Lower leg skin (tissue), 4 donors: Measurements from ENCODE around the gene NBEA. TPM values are rescaled to one million over a fixed set of nuclear protein-coding genes. Genes with fewer than 3 reads are reported as not detected.

Experiments used
- DNase-seq, 2 donors: peaks; one replicate each; pipeline ENCODE4 v3.0.0-alpha.2; 2019; ENCODE audit warnings: low spot score in 2 of 2
- H3K4me3 ChIP-seq: fragments of 200-600 bp; sonication (generic); 2 replicates; pipeline ENCODE4 v1.5.1; 2017; ENCODE audit warnings: mild to moderate bottlenecking, low read depth; ENCODE audit not compliant: poor library complexity, severe bottlenecking
- CTCF ChIP-seq, 3 donors: fragments of 450-650 bp; IDR thresholded peaks; one replicate each; pipeline ENCODE4 v1.5.1; 2016; ENCODE audit warnings: antibody characterized with exemption in 3 of 3, mild to moderate bottlenecking in 3 of 3, moderate library complexity in 2 of 3
- POLR2A ChIP-seq, 2 donors: fragments of 450-650 bp; IDR thresholded peaks; one replicate each; pipeline ENCODE4 v1.6.1; 2016 to 2017; ENCODE audit warnings: antibody characterized with exemption in 2 of 2, mild to moderate bottlenecking in 1 of 2, moderate library complexity in 1 of 2
- WGBS, 2 donors: methylation state at CpG; one replicate each; pipeline ENCODE4 v1.1.5; 2018; 5-methylcytosine and 5-hydroxymethylcytosine counted together
- intact Hi-C: fragments of 100-400 bp; cut with DNase I; formaldehyde crosslinking; loops from one replicate; pipeline ENCODE4 v1.15.0; 2023; ENCODE audit warnings: low total_unique reads
- total RNA-seq, 4 donors: library from RNA; depleted of rRNA; stranded (reverse); fragments of >200 nt; gene quantifications; one replicate each; pipeline ENCODE4 v1.1.0, GENCODE V29; 2016

NBEA gene
- total RNA-seq, 4 donors from 2014 or later, result 1.5 to 4.5 (median 3.7) TPM

DNA sequence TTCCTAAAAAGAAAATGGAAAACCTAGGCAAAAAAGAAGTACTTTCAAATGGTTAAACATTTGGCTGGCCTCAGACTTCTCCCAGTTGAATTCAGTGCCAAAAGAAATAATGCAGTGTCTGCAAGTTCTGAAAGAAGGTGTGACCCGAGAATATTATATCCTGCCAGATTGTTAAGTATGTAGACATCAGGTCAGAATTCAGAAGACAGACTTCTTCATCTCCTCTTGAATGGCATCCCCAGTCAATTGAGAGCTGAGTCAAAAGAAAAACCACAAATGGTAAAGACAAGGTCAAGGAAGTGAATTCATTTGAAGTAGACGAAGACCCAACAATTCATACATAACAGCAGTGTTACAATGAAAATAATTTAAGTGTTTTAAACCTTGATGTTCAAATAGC, 194.5 kb downstream of the NBEA start:
- no peak for DNase-seq
- no peak for TF ChIP-seq POLR2A (IDR thresholded peaks at IDR 0.05)
- no peak for TF ChIP-seq CTCF (IDR thresholded peaks at IDR 0.05)
- no peak overlapping the region for H3K4me3 ChIP-seq
- WGBS, 2 donors, result 41 to 46% methylated on average over 2 of the region's 2 CpGs
- intact Hi-C loops, result no loop called here

DNA sequence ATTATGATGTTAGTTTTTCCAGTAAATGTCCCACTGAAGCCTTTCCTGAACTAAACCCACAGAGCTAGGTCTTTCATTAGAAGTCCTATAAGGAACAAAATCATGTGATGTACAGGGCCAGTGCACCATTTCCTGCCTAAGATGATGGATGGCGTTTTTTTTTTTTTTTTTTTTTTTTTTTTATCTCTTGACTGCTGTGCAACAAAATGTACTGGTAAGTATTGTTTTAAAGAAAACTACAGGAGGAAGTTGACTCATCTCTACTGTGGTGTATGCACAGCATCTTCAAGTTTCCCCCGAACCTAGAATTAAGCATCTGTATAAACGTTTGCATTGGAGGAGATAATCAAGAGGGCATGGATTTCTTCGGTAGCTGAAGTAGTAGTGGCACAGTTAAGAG, 197.5 kb downstream of the NBEA start:
- intact Hi-C loops, result no loop called here

GRCh38 chr13:35140321-35140720, 198.3 kb downstream of the NBEA start:
- no peak for DNase-seq
- no peak overlapping the region for H3K4me3 ChIP-seq
- intact Hi-C loops, result no loop called here
- TF ChIP-seq POLR2A (IDR thresholded peaks at IDR 0.05) (no peak), CTCF (IDR thresholded peaks at IDR 0.05) (no peak)
- 64 to 70% methylated on average over 1 of the region's 1 CpG for WGBS, 2 donors

More for the DNA sequence above, 197.5 kb downstream of the NBEA start:
- 67 to 78% methylated on average over 4 of the region's 4 CpGs for WGBS, 2 donors
- H3K4me3 ChIP-seq, result no peak overlapping the region
- DNase-seq, result no peak
- TF ChIP-seq POLR2A (IDR thresholded peaks at IDR 0.05) (no peak), CTCF (IDR thresholded peaks at IDR 0.05) (no peak)

DNA sequence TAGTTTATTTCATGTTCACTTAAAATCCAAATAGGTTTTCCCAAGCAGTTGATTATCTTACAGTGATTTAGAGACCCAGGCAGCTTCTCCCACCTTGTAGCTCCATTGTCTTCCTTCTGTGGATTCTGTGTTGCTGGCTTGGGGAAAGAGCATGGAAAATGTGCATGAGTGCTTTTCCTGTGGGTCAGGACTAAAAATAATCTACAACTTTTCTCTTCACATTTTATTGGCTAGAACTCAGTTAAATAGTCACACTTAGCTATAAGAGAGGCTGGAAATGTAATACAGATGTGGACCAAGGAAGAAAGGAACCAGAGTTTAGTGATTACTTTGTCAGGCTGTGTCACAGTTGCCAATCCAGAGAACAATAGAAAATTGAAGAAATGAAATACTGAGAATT, 198.8 kb downstream of the NBEA start:
- TF ChIP-seq POLR2A (IDR thresholded peaks at IDR 0.05), result no peak
- no peak for TF ChIP-seq CTCF (IDR thresholded peaks at IDR 0.05)
- no peak overlapping the region for H3K4me3 ChIP-seq
- intact Hi-C loops, result no loop called here
- DNase-seq, result no peak

DNA sequence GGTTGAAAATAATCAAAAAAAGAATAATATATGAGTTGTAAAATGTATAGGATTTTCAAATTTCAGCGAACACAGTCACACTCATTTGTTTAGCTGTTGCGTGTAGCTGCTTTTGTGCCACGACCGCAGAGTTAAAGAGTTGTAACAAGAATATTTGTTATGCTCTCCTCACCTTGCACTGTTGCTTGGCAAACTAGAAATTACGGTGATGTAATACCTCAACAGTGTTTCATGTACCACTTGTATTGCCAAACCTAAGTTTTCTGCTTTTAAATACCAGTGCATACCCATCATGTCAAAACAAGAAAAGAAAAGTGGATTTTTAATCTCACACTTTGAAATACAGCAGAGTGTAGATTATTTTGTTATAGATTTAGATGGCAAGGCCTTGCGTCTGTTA, 201.1 kb downstream of the NBEA start:
- no peak for DNase-seq
- no peak for TF ChIP-seq POLR2A (IDR thresholded peaks at IDR 0.05)
- TF ChIP-seq CTCF (IDR thresholded peaks at IDR 0.05), result no peak
- no peak overlapping the region for H3K4me3 ChIP-seq
- WGBS, 2 donors, result 87 to 92% methylated on average over 6 of the region's 6 CpGs
- intact Hi-C loops, result no loop called here

- H3K4me3 ChIP-seq, result no peak overlapping the region
- intact Hi-C loops, result no loop called here
- no peak for DNase-seq
- no peak for TF ChIP-seq CTCF (IDR thresholded peaks at IDR 0.05)
- no peak for TF ChIP-seq POLR2A (IDR thresholded peaks at IDR 0.05)
- WGBS, 2 donors, result 62 to 68% methylated on average over 2 of the region's 2 CpGs
These were observed 202.3 kb downstream of the NBEA start for GRCh38 chr13:35144166-35144890.
